Measurements from ENCODE around the gene CLEC10A.

DNA sequence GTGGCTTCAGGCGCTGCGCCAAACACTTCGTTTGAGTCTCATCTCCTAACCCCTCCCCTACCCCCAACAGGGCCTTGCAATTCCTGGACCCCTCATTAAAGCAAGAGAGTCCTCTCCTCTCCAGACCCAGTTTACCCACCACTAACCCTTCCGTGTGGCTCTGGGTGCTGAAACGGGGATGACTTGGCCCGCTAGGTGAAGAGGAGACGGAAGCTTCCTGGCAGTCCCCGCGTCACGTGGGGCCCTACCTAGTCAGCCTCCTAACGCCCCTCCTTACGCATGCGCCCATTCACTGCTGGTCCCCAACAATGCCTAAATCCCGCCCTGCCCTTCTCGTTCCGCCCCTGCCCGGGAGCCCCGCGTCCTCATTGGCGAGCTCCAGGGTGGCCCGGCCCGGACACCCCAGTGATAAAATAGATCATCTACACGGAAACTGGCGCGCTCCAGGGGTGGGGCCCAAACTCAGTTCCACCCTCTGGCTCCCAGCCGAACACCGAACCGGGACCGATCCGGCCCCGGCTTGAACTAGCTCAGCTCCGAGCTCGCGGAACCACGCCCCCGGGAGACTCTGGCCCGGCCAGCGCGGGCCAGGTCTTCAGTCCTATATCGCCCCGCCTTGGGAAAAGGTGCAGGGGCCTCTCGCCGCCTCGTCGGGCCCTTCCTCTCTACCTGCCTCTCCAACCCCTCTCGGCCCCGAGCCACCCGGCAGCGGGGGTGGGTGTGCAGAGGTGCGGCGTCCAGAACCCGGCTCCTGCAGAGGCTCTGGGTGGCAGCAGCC lies 44.3 kb downstream of the CLEC10A start, which contains the start of gene SLC16A13:
- peak; percentile 92 for TF ChIP-seq POLR2A (IDR thresholded peaks at IDR 0.05)
- TF ChIP-seq, protein P1, sequence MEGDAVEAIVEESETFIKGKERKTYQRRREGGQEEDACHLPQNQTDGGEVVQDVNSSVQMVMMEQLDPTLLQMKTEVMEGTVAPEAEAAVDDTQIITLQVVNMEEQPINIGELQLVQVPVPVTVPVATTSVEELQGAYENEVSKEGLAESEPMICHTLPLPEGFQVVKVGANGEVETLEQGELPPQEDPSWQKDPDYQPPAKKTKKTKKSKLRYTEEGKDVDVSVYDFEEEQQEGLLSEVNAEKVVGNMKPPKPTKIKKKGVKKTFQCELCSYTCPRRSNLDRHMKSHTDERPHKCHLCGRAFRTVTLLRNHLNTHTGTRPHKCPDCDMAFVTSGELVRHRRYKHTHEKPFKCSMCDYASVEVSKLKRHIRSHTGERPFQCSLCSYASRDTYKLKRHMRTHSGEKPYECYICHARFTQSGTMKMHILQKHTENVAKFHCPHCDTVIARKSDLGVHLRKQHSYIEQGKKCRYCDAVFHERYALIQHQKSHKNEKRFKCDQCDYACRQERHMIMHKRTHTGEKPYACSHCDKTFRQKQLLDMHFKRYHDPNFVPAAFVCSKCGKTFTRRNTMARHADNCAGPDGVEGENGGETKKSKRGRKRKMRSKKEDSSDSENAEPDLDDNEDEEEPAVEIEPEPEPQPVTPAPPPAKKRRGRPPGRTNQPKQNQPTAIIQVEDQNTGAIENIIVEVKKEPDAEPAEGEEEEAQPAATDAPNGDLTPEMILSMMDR (IDR thresholded peaks at IDR 0.05): no peak
